ENCODE data around the gene BATF3. TPM values are rescaled to one million over a fixed set of nuclear protein-coding genes. Genes with fewer than 3 reads are reported as not detected.
"Not testable (repeated sequence)": the region's sequence is repeated elsewhere in the genome, so short reads cannot be mapped to it uniquely, and the experiment has no call there.

Gene BATF3
- total and polyA plus RNA-seq, 2 of the 4 experiments (the other 2 are of a cell fraction) = 1.6 to 3.9 TPM

- Histone ChIP-seq H2BK15ac (ENCODE audit: low read depth, low read length) (peak overlapping the region; percentile 6; the same call in 1 of the 3 replicates), H3K36me3 (ENCODE audit: control insufficient read depth, insufficient read depth, low read length) (no peaks in the 10 kb centered on the region), H2AK5ac (ENCODE audit: low read depth, low read length) (peak overlapping the region; percentile 77), H3K4me3 (ENCODE audit: insufficient read depth, low read depth, low read length) (no peak overlapping the region), H2BK5ac (ENCODE audit: low read depth, low read length, poor library complexity, severe bottlenecking) (peak overlapping the region; percentile 35), H3K4me1 (ENCODE audit: control insufficient read depth, insufficient read depth, low read length) (peaks cover 4% of the 10 kb centered on the region; the same call in 1 of the 2 replicates), H4K5ac (ENCODE audit: low read depth, low read length) (no peak overlapping the region), H3K79me1 (ENCODE audit: low read depth in 1 of 2, low read length in 2 of 2) (no peaks in the 10 kb centered on the region), H4K91ac (ENCODE audit: insufficient read depth, low read depth, low read length) (peak overlapping the region; percentile 53; the same call in 1 of the 2 replicates), H3K9ac (ENCODE audit: low read depth, low read length) (no peak overlapping the region), H2BK120ac (ENCODE audit: low read depth, low read length) (peak overlapping the region; percentile 85; the same call in 1 of the 2 replicates), H3K14ac (replicated peaks; ENCODE audit: low read depth, low read length) (peak overlapping the region; percentile 10; the same call in 1 of the 2 replicates), H4K8ac (ENCODE audit: low read depth in 2 of 2, low read length in 2 of 2) (peak overlapping the region; percentile 15 to 44; a peak in 3 of 4 replicates), H3K9me1 (ENCODE audit: insufficient read depth, low read length) (peaks cover 3% of the 10 kb centered on the region; the same call in 1 of the 2 replicates), H3K56ac (ENCODE audit: extremely low read depth, insufficient read depth, low read length) (no peak overlapping the region), H3K23ac (ENCODE audit: low read depth, low read length) (no peak overlapping the region; the same call in 1 of the 2 replicates), H3K4me2 (ENCODE audit: low read depth, low read length) (no peak overlapping the region; the same call in 1 of the 2 replicates), H2BK20ac (ENCODE audit: low read depth, low read length) (peak overlapping the region; percentile 75; the same call in 1 of the 2 replicates), H2AFZ (replicated peaks; ENCODE audit: low read length, poor library complexity) (no peak overlapping the region), H3K18ac (ENCODE audit: low read depth, low read length) (peak overlapping the region; percentile 46), H3K9me3 (ENCODE audit: control insufficient read depth, insufficient read depth, low read length) (no peaks in the 10 kb centered on the region), H2AK9ac (replicated peaks; ENCODE audit: low read depth, low read length, poor library complexity) (peak overlapping the region; percentile 47), H3K4ac (ENCODE audit: low read depth, low read length) (peak overlapping the region; percentile 62; the same call in 1 of the 2 replicates), H3K27ac (ENCODE audit: insufficient read depth, low read length) (peak overlapping the region; percentile 39), H3K27me3 (ENCODE audit: control insufficient read depth, insufficient read depth, low read length) (no peaks in the 10 kb centered on the region), H4K20me1 (ENCODE audit: insufficient read depth, low read length) (no peaks in the 10 kb centered on the region)
- ChIA-PET CTCF (interaction anchor here (0.7 kb wide), 1 partner anchor 273 kb away, joined by 4 read pairs; no protein-coding TSS in a partner anchor), POLR2A (ENCODE audit: unreplicated experiment) (no interaction called here)
- dilution Hi-C loops (cut with HindIII; ENCODE audit: low sequenced_read_pairs, unreplicated experiment) = no loop called here
- BruUV-seq (replicated peaks) = no TSS peak
- peak; percentile 95 for ATAC-seq (ENCODE audit: low read depth)
- TF ChIP-seq FOS (IDR thresholded peaks at IDR 0.05; ENCODE audit: low read depth, low read length) (peak; percentile 61), CEBPB (IDR thresholded peaks at IDR 0.05; ENCODE audit: low read depth, low read length) (peak; percentile 67), RAD21 (IDR thresholded peaks at IDR 0.05; ENCODE audit: low read length) (no peak)
- in situ Hi-C loops (cut with MboI; ENCODE audit: low sequenced_read_pairs) = no loop called here
- intact Hi-C loops (cut with micrococcal nuclease) = no loop called here
- peak; percentile 90 for DNase-seq
- WGBS, 2 experiments (ENCODE audit: extremely low coverage in 2 of 2, insufficient read length in 1 of 2) = no CpG with 5 or more reads among the region's 4 CpGs
These were observed 13.0 kb upstream of the BATF3 start for GRCh38 chr1:212712451-212713303.

- H3K79me1 ChIP-seq (ENCODE audit: low read depth in 1 of 2, low read length in 2 of 2); H3K9ac ChIP-seq (ENCODE audit: low read depth, low read length); ATAC-seq (ENCODE audit: low read depth); H3K4me2 ChIP-seq (ENCODE audit: low read depth, low read length); DNase-seq; H4K8ac ChIP-seq (ENCODE audit: low read depth in 2 of 2, low read length in 2 of 2); H2AK9ac ChIP-seq (replicated peaks; ENCODE audit: low read depth, low read length, poor library complexity); H3K9me3 ChIP-seq (ENCODE audit: control insufficient read depth, insufficient read depth, low read length); dilution Hi-C loops (cut with HindIII; ENCODE audit: low sequenced_read_pairs, unreplicated experiment); H3K4me1 ChIP-seq (ENCODE audit: control insufficient read depth, insufficient read depth, low read length); H4K20me1 ChIP-seq (ENCODE audit: insufficient read depth, low read length); BruUV-seq (replicated peaks); H4K91ac ChIP-seq (ENCODE audit: insufficient read depth, low read depth, low read length); H4K5ac ChIP-seq (ENCODE audit: low read depth, low read length); H3K56ac ChIP-seq (ENCODE audit: extremely low read depth, insufficient read depth, low read length); intact Hi-C loops (cut with micrococcal nuclease); H2BK120ac ChIP-seq (ENCODE audit: low read depth, low read length); H2AFZ ChIP-seq (replicated peaks; ENCODE audit: low read length, poor library complexity); H3K4ac ChIP-seq (ENCODE audit: low read depth, low read length); in situ Hi-C loops (cut with MboI; ENCODE audit: low sequenced_read_pairs); CTCF ChIA-PET; H3K14ac ChIP-seq (replicated peaks; ENCODE audit: low read depth, low read length); H3K18ac ChIP-seq (ENCODE audit: low read depth, low read length); H2BK5ac ChIP-seq (ENCODE audit: low read depth, low read length, poor library complexity, severe bottlenecking); POLR2A ChIA-PET (ENCODE audit: unreplicated experiment); H3K27me3 ChIP-seq (ENCODE audit: control insufficient read depth, insufficient read depth, low read length); H2AK5ac ChIP-seq (ENCODE audit: low read depth, low read length); H3K23ac ChIP-seq (ENCODE audit: low read depth, low read length); H3K9me1 ChIP-seq (ENCODE audit: insufficient read depth, low read length); H3K36me3 ChIP-seq (ENCODE audit: control insufficient read depth, insufficient read depth, low read length); H3K4me3 ChIP-seq (ENCODE audit: insufficient read depth, low read depth, low read length); H2BK15ac ChIP-seq (ENCODE audit: low read depth, low read length): not testable (repeated sequence)
- peak overlapping the region; percentile 16; the same call in 1 of the 2 replicates for H2BK20ac ChIP-seq (ENCODE audit: low read depth, low read length)
- WGBS, 2 experiments (ENCODE audit: extremely low coverage in 2 of 2, insufficient read length in 1 of 2) = no CpG with 5 or more reads among the region's 8 CpGs
- peak overlapping the region; percentile 21 for H3K27ac ChIP-seq (ENCODE audit: insufficient read depth, low read length)
These were observed 12.3 kb upstream of the BATF3 start for GRCh38 chr1:212711974-212712373.

Measured in IMR-90 (cell line).